GM12873 (cell line): ENCODE results near the gene RCSD1.

ENCODE experiments used
- CTCF ChIP-seq: IDR thresholded peaks from 2 replicates; pipeline ENCODE4 v1.5.1; 2012; ENCODE audit warnings: low read depth, mild to moderate bottlenecking, moderate library complexity, low read length, control low read depth; ENCODE audit not compliant: insufficient read depth; ENCODE audit errors: missing control alignments

RCSD1 gene

GRCh38 chr1:167654975-167655575 is 25.0 kb downstream of the RCSD1 start:
- TF ChIP-seq CTCF, result no peak

GRCh38 chr1:167656657-167657056 is 26.6 kb downstream of the RCSD1 start:
- no peak for TF ChIP-seq CTCF

- no peak for TF ChIP-seq CTCF
These were observed 28.7 kb downstream of the RCSD1 start for GRCh38 chr1:167658574-167659328.

- TF ChIP-seq CTCF, result no peak
These were observed 29.4 kb downstream of the RCSD1 start for GRCh38 chr1:167659450-167659849.

- TF ChIP-seq CTCF, result no peak
These were observed 29.8 kb downstream of the RCSD1 start for GRCh38 chr1:167659881-167660280.

GRCh38 chr1:167661527-167662426 is 31.7 kb downstream of the RCSD1 start:
- no peak for TF ChIP-seq CTCF
